HG03378 (cell line): Measurements from ENCODE around the gene SPATA46.

Experiments
- ATAC-seq: cut with Tn5 transposase; IDR thresholded peaks from one replicate; pipeline ENCODE4 v1.9.1; 2021; ENCODE audit warnings: mild to moderate bottlenecking, moderate library complexity; ENCODE audit not compliant: unreplicated experiment

The SPATA46 gene

DNA sequence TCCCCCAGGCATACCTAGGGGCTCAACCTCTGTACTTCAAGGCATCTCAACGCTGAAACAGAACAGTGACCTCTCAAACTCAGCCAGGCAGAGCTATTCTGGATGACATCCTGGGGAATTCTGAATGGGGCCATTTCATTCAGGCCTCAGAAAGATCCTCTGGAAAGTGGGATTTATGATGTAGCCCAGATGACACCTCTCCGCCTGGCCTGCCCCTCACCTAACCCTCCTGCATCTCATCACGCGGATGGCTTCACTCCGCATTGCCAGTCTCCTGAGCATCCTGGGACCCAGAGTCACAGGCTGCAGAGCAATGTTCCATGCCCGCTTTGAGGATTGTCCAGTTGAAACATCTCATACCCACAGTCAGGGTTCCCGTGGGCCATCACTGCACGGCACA, 1.2 kb downstream of the SPATA46 start:
- no peak for ATAC-seq

DNA sequence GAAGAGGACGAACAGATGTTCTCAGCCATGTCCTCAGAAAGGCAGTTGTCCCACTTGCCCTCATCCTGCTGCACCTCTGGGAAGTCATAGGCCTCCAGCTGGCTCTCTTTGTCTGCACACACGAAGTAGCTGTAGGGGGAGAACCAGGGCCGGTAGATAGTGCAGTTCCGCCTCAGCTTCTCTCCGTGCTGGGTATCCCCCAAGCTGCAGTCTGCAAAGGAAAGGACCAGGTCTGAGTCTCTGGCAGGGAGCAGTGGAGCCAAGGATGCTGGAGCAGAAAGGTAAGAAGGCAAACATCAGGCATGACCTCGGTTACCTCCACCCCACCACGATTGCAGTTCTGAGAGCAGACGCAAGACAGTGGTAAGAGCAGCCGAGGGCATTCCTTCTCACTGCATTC, 2.2 kb downstream of the SPATA46 start:
- ATAC-seq = no peak

DNA sequence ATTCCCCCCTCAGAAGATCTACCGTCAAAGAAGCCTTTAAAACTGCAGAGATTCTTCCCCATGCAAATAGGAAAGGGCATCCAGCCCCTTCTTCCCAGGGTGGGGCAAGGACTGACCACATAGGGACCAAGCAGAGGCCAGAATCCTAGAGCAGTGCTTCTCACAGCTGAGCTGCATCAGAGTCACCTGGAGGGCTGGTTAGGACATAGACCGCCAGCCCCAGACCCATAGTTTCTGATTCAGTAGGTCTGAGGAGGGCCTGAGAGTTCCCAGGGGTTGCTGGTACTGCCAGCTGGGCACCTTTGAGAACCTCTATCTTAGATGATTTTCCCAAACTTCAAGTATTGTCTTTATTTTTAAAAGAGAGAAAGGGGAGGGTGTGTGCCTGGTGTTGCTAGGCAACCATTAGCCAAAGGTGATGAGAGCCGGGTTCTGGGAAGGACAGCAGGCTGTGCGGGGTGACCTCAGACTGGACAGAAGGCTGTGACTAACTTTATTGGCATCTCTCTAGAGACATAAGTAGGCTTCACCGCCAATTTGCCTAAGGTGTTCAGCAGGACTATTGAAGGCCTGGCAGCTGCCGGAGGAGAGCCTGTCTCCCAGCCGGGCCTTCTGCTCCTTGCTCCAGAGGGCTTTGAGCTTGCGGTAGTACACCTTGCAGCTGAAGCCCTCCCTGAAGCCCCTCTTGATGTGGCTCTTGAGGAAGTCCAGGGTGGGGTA, 3.0 kb downstream of the SPATA46 start:
- ATAC-seq = no peak

DNA sequence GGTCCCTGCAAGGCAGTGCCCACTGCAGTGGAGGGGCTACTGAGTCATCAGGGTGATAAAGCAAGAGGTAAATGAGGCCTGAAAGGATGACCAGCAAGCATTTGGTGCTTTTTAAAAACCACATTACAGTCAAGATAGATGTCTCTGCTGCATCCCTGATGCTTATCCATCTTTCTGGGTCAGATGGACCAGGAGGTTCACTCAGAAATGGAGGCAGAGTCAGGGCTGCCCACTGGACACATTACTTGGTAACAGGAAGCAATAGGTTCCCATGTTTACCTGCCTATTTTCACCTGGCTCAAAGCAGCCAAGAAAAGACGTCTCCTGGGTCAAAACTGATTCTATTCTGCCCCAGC, 3.6 kb downstream of the SPATA46 start:
- no peak for ATAC-seq

DNA sequence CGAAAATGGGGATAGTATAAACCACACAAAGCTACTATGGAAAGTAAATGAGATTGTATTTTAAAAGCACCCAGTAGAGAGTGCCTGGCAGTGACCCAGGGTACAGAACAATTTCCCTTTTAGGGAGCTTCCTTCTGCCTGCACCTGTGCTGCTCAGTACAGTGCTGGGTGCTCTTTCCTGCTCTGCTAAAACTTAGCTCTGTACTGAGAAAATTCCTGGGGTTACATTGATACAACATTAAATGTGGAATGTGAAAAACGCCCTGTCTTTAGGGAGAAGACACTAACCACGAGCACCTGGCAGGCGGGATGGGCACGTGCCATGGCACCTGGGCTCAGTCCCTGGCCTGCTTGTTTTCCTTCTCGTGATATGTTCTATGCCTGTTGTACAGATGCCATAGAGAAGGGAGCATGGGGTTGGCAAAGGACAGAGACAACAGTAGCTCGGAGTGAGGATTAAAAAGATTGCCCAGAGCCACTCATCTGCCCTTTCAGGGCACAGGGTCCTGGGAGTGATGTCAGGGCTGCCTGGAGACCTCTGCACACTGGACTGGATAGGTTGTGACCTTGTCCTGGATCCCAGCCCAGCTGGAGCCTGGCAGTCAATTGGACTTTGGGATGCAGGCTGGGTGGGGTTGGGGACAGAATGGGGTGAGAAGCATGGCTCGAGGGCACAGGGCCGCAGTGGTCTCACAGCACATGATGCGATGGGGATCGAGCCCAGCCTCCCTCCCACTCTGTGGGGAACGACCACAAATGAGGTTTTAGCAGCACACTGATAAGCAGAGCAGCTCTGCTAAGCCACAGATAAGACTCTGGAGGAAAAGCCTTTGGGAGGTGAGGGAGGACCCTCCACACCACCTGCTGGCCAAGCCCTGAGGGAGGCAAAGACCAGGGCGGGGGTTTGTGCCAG, 4.2 kb downstream of the SPATA46 start:
- no peak for ATAC-seq

DNA sequence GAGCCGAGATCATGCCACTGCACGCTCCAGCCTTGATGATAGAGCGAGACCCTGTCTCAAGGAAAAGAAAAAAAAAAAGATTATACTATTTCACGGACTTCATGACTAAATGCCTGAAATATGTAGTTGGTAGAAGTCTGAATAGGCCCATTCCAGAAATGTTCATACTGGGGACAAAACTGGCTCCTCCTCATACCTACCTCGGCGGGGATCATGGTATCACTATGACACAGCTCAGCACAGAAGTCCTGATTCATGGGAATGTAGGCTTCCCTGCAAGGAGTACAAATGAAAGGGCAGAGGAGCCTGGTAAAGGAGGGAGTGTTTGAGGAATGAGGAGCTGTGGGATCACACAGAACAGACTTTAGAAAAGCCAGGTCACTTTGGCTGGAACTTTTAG, 5.0 kb downstream of the SPATA46 start:
- ATAC-seq = no peak

DNA sequence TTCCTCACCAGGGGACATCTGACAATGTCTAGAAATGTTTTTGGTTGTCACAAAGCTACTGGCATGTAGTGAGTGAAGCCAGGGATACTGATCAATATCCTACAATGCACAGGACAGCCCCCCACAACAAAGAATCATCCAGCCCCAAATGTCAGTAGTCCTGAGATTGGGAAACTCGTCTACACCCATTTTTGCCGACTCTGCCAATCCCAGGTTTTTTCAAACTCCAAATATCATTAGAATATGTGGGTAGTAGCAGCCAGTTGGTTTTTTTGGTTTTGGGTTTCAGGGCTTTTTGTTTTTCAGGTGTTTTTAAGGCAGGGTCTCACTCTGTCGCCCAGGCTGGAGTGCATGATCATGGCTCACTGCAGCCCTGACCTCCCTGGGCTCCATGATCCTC, 5.9 kb downstream of the SPATA46 start:
- no peak for ATAC-seq

DNA sequence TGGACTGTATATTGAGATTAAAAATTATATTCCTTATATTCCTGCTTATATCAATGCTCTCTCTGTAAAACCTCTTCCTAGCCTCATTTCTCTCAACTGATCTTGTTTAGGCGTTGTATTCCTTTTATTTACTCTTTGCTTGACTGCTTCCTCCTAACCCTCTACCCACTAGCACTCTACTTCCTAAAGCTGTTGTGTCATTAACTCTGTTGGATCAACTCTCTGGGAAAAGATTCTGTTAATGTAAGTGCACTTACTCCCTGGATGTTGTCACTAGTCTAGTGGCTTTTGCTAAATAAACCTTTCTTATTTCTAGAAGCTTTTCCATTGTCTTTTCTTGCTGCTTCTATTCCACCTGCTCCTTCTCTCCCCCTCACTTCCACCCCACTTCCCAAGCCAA, 6.5 kb downstream of the SPATA46 start:
- no peak for ATAC-seq

DNA sequence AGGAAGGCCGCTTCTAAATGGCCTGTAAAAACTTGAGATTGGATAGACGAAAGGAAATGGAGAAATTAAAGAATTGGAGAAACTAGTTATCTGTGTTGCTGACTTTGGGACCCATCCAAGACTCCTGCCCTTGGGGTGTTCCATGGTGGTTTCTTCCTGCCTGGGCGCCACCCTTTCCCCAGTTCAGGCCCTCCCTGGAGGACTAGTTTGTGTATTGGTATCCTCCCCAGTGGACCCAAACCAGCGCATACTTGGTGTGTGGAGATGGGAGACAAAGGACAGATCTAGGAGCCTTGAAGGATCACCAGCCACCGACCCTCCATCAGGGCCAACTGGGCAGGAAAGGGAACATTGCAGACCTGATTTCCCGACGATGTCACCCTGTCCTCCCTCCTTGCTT, 7.1 kb downstream of the SPATA46 start:
- ATAC-seq = no peak

DNA sequence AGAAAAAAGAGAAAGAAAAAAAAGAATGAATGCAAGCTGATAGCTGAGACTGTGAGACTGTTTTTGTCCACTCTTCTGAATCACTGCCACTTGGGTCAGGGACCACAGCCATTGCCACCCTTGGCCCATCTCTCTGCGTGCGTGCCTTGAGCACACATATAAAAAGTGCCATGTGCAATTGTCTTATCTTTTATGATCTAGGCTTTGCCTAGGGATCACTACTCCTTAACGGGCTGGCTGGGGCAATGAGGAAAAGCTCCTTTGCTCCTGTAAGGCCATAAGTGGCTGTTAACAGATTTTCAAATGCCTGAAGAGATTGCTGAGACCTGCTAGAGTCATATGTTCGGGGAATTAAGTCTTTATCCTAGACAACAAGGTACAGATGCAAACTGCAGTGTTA, 8.2 kb downstream of the SPATA46 start:
- ATAC-seq = no peak

DNA sequence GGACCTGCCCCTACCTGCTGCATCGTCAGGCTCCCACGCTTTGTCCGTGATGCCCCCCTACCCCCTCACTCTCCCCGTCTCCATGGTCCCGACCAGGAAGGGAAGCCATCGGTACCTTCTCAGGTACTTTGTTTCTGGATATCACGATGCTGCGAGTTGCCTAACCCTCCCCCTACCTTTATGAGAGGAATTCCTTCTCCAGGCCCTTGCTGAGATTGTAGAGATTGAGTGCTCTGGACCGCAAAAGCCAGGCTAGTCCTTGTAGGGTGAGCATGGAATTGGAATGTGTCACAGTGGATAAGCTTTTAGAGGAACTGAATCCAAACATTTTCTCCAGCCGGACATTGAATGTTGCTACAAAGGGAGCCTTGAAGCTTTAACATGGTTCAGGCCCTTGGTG, 8.9 kb downstream of the SPATA46 start:
- ATAC-seq = no peak

DNA sequence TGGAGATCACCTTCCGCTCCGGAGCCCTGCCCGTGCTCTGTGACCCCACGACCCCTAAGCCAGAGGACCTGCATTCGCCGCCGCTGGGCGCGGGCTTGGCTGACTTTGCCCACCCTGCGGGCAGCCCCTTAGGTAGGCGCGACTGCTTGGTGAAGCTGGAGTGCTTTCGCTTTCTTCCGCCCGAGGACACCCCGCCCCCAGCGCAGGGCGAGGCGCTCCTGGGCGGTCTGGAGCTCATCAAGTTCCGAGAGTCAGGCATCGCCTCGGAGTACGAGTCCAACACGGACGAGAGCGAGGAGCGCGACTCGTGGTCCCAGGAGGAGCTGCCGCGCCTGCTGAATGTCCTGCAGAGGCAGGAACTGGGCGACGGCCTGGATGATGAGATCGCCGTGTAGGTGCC, 9.6 kb downstream of the SPATA46 start:
- no peak for ATAC-seq

DNA sequence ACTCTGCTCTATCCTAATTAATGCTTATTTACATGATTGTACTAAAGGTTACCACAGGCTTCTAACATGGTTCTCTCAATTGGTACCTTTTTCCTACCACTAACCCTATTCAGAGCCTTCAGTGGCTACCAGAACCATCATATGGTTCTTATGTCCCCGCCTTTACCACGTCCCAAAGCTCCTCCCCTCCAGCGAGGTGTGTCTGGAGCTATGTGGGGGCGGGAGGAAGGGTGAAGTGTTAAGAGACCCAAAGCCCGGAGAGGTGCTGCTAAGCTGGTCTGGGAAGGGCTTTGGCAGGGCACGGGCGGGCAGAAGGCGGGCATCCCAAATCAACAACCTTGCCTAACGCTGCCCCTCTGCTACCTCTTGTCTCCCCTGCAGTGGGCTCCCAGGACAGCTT, 10.0 kb downstream of the SPATA46 start:
- ATAC-seq = no peak

DNA sequence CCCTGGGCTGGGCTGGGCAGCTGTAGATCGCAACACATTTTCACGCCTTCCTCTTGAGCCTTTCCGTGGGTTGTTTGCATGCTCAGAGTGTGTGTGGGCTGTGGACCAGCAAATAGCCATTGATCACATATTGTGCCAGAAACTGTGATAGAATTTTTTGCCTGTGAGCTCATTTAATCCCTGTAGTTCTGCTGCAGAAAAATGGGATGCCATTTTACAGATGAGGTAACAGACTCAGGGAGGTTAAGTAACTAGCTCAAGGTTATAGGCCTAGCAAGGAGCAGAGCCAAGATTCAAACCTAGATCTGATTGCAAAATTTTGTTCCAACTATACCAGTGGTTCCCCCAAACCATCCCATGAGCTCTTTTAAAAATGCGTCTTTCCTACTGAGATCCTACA, 10.5 kb downstream of the SPATA46 start:
- ATAC-seq = no peak

DNA sequence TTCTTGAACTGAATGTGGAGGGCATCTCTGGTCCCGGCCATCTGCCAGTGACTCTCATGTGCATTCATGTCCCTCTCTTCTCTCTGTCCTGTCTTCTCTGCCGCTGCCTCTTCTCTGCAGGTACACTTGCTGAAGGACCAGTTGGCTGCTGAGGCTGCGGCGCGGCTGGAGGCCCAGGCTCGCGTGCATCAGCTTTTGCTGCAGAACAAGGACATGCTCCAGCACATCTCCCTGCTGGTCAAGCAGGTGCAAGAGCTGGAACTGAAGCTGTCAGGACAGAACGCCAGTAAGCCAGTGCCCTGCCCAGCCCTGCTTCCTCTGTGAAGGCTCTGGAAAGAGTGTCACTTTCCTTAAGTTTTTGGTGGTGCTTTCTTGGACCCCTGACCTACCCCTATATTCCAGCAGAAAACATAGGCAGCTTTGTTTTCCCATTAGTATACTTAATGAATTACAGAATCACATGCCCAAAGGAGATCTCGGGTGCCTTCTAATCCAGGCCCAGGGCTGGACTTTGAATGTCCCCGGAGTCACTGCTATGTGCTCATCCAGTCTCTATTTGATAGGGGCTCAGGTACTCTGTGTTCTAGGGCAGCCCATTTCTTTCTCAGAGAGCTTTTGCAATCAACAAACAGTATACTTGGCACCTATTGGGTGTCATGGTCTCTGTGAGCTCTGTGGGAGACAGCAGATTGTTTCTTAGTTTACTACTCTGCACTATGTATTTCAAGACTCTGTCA, 11.2 kb downstream of the SPATA46 start:
- ATAC-seq = no peak

DNA sequence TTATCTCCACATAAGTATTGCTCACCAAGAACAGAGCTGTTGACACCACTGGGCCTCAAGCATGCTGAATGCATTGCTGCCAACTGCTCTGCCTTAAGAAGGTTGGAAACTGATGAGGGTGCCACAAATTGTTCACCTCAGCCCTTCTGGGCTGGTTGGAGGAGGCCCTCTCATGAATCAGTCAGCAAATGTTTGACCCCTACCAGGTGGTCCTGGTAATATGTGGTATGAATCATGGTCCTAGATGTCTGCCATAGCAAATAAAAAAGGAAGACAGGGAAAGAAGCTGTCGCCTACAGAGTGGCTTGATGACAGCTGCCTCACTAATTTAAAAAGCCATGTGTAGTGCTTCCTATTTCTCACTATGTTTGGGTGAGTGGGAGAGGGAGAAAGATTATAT, 12.2 kb downstream of the SPATA46 start:
- no peak for ATAC-seq

DNA sequence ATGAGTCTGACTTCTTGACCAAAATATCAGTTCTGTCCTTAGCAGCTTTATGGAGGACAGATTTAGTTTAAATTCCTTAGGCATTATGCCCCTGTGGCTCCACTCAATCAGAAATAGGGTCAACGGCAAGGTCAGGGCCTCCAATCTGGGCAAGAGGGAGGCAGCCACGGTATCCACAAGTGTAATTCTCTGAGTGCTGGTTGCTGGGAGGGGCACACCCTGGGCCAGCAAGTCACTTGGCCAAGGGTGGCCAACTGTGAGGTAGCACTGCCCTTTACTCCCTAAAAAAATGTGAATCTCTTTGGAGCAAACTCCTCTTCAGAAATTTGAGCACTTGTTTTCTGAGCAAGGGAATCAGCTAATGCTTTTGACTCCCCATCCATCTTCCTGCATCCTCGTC, 12.8 kb downstream of the SPATA46 start:
- ATAC-seq = no peak

DNA sequence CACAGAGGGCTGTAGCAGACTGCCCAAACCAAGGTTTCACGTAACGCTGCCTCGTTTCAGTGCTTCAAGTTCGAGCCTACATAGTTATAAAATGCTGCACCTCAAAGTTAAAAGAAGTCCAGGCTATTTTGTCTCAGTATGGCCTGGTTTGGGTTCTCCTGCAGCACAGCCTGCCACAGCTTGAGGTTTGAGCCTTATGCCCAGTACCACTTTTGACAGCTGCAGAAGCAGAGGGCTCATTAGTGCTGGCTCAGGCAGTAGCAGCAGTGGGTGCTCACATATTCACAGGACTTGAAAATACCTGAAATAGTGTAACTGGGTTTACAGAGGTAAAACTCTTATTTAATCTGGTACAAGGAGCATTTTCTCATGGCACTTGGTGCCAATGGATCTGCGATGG, 15.3 kb downstream of the SPATA46 start:
- ATAC-seq = peak; percentile 21

DNA sequence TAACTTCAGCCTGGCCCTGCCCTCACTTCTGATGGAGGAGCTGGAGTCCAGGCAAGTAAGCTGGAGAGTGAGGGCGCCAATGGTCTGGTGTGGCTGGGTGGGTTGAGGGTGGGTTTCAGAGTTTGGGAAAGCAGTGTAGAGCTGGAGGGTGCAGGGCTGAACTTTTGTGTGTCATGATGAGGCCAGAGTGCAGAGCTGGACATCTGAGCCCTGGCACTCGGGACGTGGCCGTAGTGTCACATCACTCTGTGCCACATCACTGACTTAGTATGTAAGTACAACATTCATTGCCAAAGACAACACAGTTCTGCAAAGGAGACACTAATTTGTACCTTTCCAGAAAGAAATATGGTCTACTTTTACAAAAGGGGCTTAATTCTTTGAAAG, 15.8 kb downstream of the SPATA46 start:
- ATAC-seq = no peak

DNA sequence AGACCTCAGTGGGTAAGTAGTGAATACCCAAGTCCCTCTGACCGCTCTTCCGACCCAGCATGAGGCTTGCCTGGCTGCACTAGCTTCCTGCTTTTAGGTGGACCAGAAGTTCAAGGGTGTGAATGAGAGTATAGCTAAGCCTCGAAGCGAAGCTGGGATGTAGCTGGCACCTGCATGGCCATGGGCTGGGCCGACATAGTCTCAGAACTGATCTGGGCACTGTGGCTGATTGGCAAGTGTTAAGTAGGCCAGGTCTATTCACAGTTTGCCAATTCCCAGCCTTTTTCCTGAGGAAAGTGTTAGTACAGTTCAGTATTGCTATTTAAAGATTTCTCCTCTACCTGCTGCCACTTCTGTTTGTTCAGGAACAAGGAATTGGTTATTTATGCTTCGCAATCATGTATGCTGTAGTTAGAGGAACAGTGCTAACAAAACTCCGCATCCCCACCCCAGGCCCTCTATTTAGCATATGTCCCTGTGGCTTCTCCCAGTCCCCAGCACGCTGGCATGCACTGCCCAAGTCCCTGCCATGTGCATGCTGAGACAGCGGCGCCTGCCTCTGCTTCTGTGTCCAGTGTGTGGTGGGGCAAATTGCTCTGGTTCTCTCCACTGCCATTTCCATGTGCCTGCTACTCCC, 16.3 kb downstream of the SPATA46 start:
- ATAC-seq = no peak

DNA sequence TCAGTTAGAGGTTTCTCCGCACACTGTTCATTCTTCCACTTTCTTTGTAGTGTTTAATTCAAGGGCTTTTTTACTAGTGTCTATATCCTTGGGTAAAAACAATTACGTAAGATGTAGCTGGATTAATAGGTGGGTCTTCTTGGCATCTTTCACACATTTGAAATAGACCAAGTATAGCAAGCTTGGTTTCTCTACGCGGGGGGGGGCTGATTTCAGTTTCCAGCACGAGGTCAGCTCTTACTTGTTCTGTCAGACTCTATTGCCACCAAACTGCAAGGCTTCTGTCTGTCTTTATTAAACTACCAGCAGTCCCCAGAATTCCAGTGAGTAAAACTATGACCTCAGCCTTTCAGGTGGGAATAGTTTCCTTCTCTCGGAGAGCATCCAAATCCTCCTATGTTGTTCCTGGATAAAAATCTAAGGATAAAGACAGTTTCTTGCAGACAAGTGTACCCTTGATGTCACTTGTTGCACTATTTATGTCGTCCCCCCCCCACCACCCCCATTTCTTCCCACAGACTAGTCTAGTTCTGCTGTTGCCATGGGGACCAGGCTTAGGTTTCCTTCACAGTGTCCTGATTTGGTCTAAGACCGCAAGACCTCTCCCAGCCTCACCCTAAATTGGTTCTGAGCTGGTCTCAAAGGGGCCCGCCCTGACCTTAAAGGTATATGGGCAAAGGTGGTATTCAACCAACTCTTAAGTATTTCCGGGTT, 17.0 kb downstream of the SPATA46 start:
- no peak for ATAC-seq
